A549 treated with AZD9567 at 1 μM for 4 hours (cell line): ENCODE measurements around the gene DNAJB7. TPM values are rescaled to one million over a fixed set of nuclear protein-coding genes. Genes with fewer than 3 reads are reported as not detected.

Experiments
- total RNA-seq: library from RNA; stranded (reverse); fragments of 200-300 nt; extraction: Qiagen RNA extraction; gene quantifications from 5 replicates; pipeline ENCODE4 v1.2.3, GENCODE V29; 2022; ENCODE audit not compliant: insufficient read depth

Gene DNAJB7
- total RNA-seq = not detected in 5 replicates

GRCh38 chr22:40862013-40862412, at the start of gene DNAJB7:
Gene DNAJB7 (minus strand): TSS chr22:40862113. CDS start chr22:40861994, 119 bp downstream.

GRCh38 chr22:40856513-40857308, 5.2 kb downstream of the DNAJB7 start, which contains the start of the genes ST13 and XPNPEP3:
Gene ST13 (minus strand): TSS chr22:40856639. CDS start chr22:40856540, 99 bp downstream.
Gene XPNPEP3 (plus strand): TSS chr22:40857148. CDS start chr22:40857182, 34 bp downstream.

GRCh38 chr22:40818747-40819598, 42.9 kb downstream of the DNAJB7 start, which contains the start of gene SLC25A17:
Gene SLC25A17 (minus strand): TSS chr22:40819346. CDS start chr22:40819248, 98 bp downstream.

Other genes starting within 250 kb of the DNAJB7 start
- 49.4 to 56.5 TPM (median 52.8 TPM) in 5 replicates for gene MRTFA, start 225.4 kb downstream of the DNAJB7 start, total RNA-seq
- gene MCHR1, start 182.6 kb downstream of the DNAJB7 start, total RNA-seq = not detected in 5 replicates
- gene SLC25A17, start 42.8 kb downstream of the DNAJB7 start, total RNA-seq = 22.1 to 29.3 TPM (median 23.7 TPM) in 5 replicates
- gene ST13, start 5.5 kb downstream of the DNAJB7 start, total RNA-seq = 150 to 219 TPM (median 159 TPM) in 5 replicates
- gene XPNPEP3, start 5.0 kb downstream of the DNAJB7 start, total RNA-seq = 5.0 to 10.3 TPM (median 9.5 TPM) in 5 replicates
- gene RBX1, start 89.3 kb upstream of the DNAJB7 start, total RNA-seq = 55.2 to 79.9 TPM (median 58.0 TPM) in 5 replicates
- 16.8 to 21.7 TPM (median 19.6 TPM) in 5 replicates for gene EP300, start 230.5 kb upstream of the DNAJB7 start, total RNA-seq